Ishikawa (cell line): ENCODE data around the gene CTSZ.

Source experiments
- CEBPB ChIP-seq: IDR thresholded peaks from 2 replicates; pipeline ENCODE4 v1.6.1; 2012
- CREB1 ChIP-seq: IDR thresholded peaks from 2 replicates; pipeline ENCODE4 v1.6.1; 2012; ENCODE audit warnings: low read depth
- EGR1 ChIP-seq: IDR thresholded peaks from 2 replicates; pipeline ENCODE4 v1.6.1; 2012
- EP300 ChIP-seq: IDR thresholded peaks from 2 replicates; pipeline ENCODE4 v1.6.1; 2012; ENCODE audit warnings: borderline replicate concordance
- MAX ChIP-seq: IDR thresholded peaks from 2 replicates; pipeline ENCODE4 v1.6.1; 2012
- NFIC ChIP-seq: IDR thresholded peaks from 2 replicates; pipeline ENCODE4 v1.6.1; 2012
- RAD21 ChIP-seq: IDR thresholded peaks from 2 replicates; pipeline ENCODE4 v1.6.1; 2012; ENCODE audit warnings: low read depth
- REST ChIP-seq: IDR thresholded peaks from 2 replicates; pipeline ENCODE4 v1.6.1; 2012; ENCODE audit warnings: low read depth, mild to moderate bottlenecking
- TAF1 ChIP-seq: IDR thresholded peaks from 2 replicates; pipeline ENCODE4 v1.6.1; 2012; ENCODE audit warnings: low read depth, mild to moderate bottlenecking
- TCF12 ChIP-seq: IDR thresholded peaks from 2 replicates; pipeline ENCODE4 v1.6.1; 2012; ENCODE audit warnings: low read depth
- YY1 ChIP-seq: IDR thresholded peaks from 2 replicates; pipeline ENCODE4 v1.6.1; 2012; ENCODE audit warnings: low read depth
- ZBTB7A ChIP-seq: IDR thresholded peaks from 2 replicates; pipeline ENCODE4 v1.6.1; 2012; ENCODE audit warnings: low read depth

GRCh38 chr20:59020938-59021551 is 14.0 kb upstream of the CTSZ start:
- TF ChIP-seq CEBPB = no peak
- TF ChIP-seq EP300 = no peak
- TF ChIP-seq ZBTB7A = no peak
- no peak for TF ChIP-seq RAD21
- TF ChIP-seq MAX = no peak
- TF ChIP-seq YY1 = no peak
- no peak for TF ChIP-seq TAF1
- no peak for TF ChIP-seq EGR1
- no peak for TF ChIP-seq CREB1
- TF ChIP-seq TCF12 = no peak
- TF ChIP-seq NFIC = no peak
- TF ChIP-seq REST = no peak
